ENCODE results near the gene RAD51B.

RAD51B gene

DNA sequence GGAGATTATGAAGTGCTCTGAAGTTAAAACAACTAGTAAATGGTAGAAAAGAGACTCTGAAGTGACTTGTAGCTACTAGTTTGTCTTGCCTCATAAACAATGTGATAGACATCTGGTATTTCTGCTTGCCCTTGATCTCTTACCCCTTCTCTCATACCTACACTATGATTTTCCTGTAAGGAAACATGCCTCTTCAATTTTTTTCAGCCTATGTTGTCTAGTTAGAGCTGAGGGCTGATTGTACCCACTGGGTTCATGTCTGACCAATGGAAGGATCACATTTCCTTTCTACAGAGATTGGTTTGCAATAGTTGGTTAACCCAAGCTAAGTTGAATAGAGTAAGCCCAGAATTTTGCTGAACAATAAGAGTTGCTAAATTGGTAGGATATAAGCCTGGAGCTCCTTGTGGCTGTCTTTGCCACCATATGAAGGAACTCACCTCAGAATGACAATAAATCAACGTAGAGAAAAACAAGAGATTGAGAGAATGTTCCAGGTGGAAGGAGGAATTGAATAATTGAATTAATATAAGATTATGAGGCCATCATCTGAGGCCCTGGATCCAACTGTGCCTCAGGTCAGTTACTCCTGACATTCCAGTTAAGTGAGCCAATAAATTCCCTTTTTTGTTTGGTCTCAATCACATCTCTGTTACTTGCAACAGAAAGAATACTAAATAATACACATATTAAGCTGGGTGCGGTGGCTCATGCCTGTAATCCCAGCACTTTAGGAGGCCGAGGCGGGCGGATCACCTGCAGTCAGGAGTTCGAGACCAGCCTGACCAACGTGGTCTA, 626.9 kb downstream of the RAD51B start:
- H3K4me1 Mint-ChIP-seq (ENCODE audit: low read depth in 2 of 2), result no peaks in the 10 kb centered on the region
- no peaks in the 10 kb centered on the region for H3K36me3 Mint-ChIP-seq (ENCODE audit: insufficient read depth)
- no peaks in the 10 kb centered on the region for H3K27me3 Mint-ChIP-seq
- ATAC-seq (replicated peaks) (no peak), DNase-seq (no peak)
- H3K4me3 Mint-ChIP-seq, result no peak overlapping the region
- no peaks in the 10 kb centered on the region for H3K9me3 Mint-ChIP-seq
- no peak overlapping the region for H3K27ac Mint-ChIP-seq

DNA sequence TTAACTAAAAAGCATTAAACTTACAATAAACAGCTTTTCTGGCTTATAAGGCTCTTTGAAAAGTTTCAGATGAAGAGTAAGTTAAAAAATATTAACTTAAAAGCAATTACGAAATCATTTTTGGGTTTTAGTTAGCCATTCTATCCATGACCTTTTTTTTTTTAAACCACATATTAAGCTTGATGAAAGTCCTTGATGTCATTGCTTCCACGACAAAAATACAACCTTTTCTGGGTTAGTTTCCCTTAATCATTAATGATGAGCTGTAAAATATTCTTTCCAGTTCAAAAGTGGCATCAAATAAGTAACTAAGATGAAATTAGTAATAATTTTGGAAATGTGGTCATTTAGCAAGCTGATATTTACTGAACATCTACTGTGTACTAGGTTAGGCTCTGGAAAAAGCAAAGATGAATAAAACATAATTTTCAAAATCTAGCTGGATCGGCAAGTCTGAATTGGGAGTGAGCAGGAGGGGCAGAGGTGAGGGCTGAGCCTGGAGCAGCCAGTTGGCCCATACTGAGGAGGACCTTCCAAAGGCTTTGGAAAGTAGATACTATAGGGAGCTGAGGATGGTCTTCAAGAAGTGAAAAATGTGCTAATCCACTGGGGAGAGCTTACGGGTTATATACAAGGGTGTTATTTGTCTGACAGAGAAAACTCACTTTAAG, 628.1 kb downstream of the RAD51B start:
- DNase-seq, result no peak
- Mint-ChIP-seq H3K4me1 (ENCODE audit: low read depth in 2 of 2) (no peaks in the 10 kb centered on the region), H3K9me3 (no peaks in the 10 kb centered on the region), H3K36me3 (ENCODE audit: insufficient read depth) (no peaks in the 10 kb centered on the region), H3K27me3 (no peaks in the 10 kb centered on the region), H3K4me3 (no peak overlapping the region), H3K27ac (no peak overlapping the region)
- ATAC-seq (replicated peaks), result no peak

DNA sequence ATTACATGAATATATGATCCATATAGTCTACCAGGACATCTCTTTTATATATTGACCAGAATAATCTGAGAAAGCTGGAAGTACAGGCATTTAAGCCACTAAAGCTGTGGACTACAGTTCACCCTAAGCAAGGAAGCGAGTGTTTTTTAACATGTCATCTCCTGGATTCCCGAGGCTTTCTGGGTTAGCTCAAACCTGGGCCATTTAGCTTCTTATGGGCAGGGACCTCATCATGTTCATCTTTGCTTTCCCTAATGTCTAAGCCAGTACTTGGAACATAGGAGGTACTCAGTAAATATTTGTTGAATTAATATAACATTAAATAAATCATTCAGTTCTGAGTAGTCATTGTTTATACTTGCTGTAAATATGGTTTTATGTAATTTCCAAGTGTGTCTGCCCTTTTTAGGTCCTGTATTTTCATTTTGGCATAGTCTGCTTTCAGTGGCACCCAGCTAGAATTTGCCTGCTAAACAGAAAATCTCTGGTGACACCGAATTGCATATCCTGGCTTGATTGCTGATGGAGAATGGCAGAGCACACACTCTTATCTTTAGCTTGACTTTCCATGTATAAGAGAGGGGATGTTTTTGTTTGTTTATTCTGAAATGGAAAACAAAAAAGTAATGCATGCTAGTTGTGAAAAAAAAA, 628.8 kb downstream of the RAD51B start:
- Mint-ChIP-seq H3K27ac (no peak overlapping the region), H3K36me3 (ENCODE audit: insufficient read depth) (no peaks in the 10 kb centered on the region), H3K4me1 (ENCODE audit: low read depth in 2 of 2) (no peaks in the 10 kb centered on the region), H3K4me3 (no peak overlapping the region), H3K27me3 (no peaks in the 10 kb centered on the region), H3K9me3 (no peaks in the 10 kb centered on the region)
- DNase-seq (no peak), ATAC-seq (replicated peaks) (no peak)

DNA sequence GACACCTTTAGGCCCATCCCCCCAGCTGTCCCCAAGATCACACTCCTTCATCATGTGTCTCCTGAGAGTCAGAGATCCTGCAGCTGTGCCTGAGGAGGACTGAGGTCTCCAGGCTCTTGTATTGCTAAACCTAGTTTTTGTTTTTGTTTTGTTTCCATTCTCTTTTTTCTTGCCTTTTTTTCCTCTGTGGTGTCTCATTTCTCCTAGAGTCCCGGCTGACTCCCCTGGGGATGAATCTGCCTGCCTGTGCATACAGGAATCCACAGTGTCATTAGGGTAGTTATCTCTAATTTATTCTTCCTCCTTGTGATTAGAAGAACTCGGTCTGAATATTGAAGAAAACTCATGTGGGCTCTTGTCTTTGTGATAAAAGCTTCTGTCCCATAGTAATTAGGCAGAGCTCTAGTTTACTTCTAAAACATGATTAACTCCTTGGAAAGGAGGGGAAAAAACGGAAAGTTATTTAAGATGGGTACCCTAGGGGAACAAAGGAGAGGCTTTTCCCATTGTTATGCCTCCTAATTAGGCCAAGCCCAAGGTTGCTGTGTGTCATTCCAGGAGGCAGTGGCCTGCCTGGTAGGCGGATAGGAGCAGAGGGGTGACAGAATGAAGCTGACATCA, 630.1 kb downstream of the RAD51B start:
- DNase-seq, result no peak
- Mint-ChIP-seq H3K27ac (no peak overlapping the region), H3K4me1 (ENCODE audit: low read depth in 2 of 2) (no peaks in the 10 kb centered on the region), H3K27me3 (no peaks in the 10 kb centered on the region), H3K9me3 (no peaks in the 10 kb centered on the region), H3K36me3 (ENCODE audit: insufficient read depth) (no peaks in the 10 kb centered on the region), H3K4me3 (no peak overlapping the region)
- no peak for ATAC-seq (replicated peaks)

DNA sequence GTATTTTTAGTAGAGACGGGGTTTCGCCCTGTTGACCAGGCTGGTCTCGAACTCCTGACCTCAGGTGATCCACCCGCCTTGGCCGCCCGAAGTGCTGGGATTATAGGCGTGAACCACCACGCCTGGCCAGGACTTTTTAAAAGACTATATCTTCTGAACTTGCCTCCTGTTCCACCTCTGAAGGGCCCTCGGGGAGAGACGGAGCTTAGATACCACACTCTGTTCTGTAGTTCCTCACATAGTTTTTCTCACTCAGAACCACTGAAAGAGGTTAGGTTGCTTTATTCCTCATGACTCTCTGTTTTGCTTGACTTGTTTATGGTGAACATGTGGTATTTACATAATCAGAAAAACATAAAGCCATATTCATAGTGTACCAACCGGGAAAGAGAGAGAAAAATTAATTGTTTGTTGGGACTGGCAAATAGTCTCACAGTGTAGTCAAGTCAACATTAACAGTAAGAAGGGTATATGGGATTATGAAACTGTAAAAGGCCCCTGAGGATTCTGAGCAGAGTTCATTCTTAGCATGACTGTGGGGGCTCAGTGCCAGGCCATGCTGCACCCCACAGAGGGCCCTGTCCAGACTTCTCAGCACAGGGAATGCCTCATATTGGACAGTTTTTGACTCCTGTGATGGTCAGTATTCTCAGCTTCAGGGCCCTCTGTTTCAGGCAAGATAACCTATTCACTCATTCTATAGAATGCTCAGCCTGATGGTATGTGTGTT, 631.0 kb downstream of the RAD51B start:
- no peaks in the 10 kb centered on the region for H3K27me3 Mint-ChIP-seq
- H3K27ac Mint-ChIP-seq, result peak overlapping the region in 1 of 2 donors; percentile 66
- no peaks in the 10 kb centered on the region for H3K36me3 Mint-ChIP-seq (ENCODE audit: insufficient read depth)
- H3K4me1 Mint-ChIP-seq (ENCODE audit: low read depth in 2 of 2), result no peaks in the 10 kb centered on the region
- ATAC-seq (replicated peaks), result no peak
- H3K4me3 Mint-ChIP-seq, result no peak overlapping the region
- no peak for DNase-seq
- H3K9me3 Mint-ChIP-seq, result no peaks in the 10 kb centered on the region

DNA sequence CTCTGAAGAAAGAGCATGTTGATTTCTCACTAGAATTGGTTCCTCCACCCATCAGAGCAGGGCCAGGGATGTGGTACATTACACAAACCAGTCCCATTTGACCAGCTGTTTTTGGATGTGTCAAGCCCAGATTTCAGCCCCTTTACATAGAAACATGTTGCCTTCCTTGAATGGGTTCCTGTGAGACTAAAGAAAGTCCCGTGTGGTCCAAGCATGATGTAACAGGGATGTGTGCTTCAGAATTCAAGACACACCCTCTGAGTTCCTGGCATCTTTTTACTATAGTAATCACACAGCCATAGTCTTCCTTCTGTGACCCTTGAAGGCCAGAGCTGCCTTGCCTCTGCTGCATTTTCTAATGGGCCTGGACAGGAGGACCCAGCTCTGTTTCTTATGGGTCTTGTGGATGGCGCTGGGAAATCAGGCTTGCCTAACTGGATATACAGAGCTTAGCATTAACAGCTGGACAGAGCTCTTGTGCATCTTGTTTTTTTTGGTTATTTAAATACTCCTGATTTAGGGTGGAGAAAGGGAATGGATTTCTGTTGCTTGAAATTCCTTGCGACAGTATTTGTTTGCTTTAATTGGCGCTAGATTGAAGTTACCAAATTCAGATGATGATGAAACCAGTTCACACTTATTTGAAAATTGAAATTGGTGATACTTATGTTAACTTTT, 632.3 kb downstream of the RAD51B start:
- no peaks in the 10 kb centered on the region for H3K27me3 Mint-ChIP-seq
- DNase-seq, result no peak
- no peaks in the 10 kb centered on the region for H3K9me3 Mint-ChIP-seq
- H3K4me1 Mint-ChIP-seq (ENCODE audit: low read depth in 2 of 2), result no peaks in the 10 kb centered on the region
- H3K27ac Mint-ChIP-seq, result no peak overlapping the region
- no peak overlapping the region for H3K4me3 Mint-ChIP-seq
- no peak for ATAC-seq (replicated peaks)
- H3K36me3 Mint-ChIP-seq (ENCODE audit: insufficient read depth), result no peaks in the 10 kb centered on the region

DNA sequence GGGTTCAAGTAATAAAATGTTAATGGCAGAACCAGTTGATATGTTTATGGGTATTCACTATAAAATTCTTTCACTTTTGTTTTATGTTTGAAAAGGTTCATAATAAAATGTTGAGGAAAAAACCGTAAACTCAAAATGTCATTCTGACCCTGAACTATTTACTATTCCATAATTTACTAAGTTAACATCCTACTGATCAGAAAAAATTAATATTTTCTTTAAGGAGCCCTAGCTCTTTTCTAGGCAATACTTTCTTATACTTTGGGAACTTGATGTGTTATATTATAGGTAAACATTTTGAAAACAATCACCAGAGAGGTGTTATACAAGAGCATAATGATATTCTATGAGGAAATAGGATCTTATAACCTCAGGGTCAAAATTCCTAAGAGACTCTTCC, 638.7 kb downstream of the RAD51B start:
- no peak overlapping the region for H3K27ac Mint-ChIP-seq
- H3K9me3 Mint-ChIP-seq, result no peaks in the 10 kb centered on the region
- no peaks in the 10 kb centered on the region for H3K4me1 Mint-ChIP-seq (ENCODE audit: low read depth in 2 of 2)
- no peaks in the 10 kb centered on the region for H3K36me3 Mint-ChIP-seq (ENCODE audit: insufficient read depth)
- DNase-seq (no peak), ATAC-seq (replicated peaks) (no peak)
- H3K27me3 Mint-ChIP-seq, result no peaks in the 10 kb centered on the region
- H3K4me3 Mint-ChIP-seq, result no peak overlapping the region

DNA sequence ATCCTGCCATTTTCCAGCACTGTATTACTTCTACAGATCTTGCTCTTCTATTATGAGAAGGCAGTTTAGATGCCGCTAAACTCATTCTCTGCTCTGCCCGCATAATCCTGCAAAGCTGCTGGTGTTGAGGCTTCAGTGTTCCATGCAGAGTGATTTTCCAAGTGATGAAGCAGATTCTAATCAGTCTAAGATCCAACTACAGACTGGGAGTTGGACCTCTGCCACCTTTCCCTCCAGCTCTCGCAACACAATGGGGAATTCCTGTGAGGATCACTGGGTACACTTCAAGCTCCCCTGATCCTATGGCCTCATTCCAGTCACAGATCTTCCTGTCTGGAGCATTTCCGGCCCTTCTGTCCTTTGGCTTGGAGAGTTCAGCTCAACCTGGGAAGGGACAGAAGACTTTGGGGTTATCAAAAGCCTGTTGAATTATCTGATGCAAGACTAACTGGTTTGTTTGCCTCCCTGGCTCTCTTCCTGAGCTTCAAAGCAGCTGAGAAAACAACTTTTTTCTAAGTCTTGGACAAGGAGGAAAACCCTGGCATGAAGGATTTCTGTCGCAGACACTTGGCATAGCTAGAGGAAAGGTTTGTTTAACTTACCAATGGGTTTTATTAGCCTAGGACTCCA, 639.4 kb downstream of the RAD51B start:
- no peak for DNase-seq
- Mint-ChIP-seq H3K4me1 (ENCODE audit: low read depth in 2 of 2) (no peaks in the 10 kb centered on the region), H3K9me3 (no peaks in the 10 kb centered on the region), H3K4me3 (no peak overlapping the region), H3K27me3 (no peaks in the 10 kb centered on the region), H3K36me3 (ENCODE audit: insufficient read depth) (no peaks in the 10 kb centered on the region), H3K27ac (no peak overlapping the region)
- ATAC-seq (replicated peaks), result no peak

DNA sequence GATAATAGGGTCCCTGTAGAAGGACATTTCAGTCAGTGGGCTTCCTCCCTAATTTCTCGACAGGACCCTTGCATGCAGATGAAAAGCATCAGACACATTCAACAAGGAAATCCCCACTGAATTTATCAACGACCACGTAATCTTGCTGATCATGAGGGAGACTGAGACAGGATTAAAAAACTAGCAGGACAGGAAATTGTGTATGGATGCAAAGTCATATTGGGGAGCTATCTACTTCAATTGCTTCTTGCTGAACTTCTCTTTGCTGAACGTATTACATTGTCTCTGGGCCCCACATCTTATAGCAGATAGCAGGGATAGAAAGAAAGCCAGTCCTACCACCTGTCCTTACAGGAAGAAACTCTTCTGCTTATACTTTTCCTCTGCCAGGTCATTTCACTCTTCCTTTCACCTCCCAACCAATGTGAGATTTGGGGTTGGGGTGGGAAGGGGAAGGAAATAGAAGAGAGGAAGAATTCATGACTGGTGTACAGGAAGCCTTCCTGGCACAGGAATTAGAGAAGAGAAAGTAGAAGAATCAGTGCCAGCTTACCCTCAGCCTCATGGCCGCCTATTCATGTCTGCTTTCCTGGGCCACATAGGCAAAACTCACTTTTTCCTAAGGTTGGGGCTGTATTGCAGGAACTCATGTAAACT, 640.0 kb downstream of the RAD51B start:
- Mint-ChIP-seq H3K9me3 (no peaks in the 10 kb centered on the region), H3K27ac (no peak overlapping the region), H3K4me1 (ENCODE audit: low read depth in 2 of 2) (no peaks in the 10 kb centered on the region), H3K27me3 (no peaks in the 10 kb centered on the region), H3K36me3 (ENCODE audit: insufficient read depth) (no peaks in the 10 kb centered on the region), H3K4me3 (no peak overlapping the region)
- DNase-seq (no peak), ATAC-seq (replicated peaks) (no peak)

DNA sequence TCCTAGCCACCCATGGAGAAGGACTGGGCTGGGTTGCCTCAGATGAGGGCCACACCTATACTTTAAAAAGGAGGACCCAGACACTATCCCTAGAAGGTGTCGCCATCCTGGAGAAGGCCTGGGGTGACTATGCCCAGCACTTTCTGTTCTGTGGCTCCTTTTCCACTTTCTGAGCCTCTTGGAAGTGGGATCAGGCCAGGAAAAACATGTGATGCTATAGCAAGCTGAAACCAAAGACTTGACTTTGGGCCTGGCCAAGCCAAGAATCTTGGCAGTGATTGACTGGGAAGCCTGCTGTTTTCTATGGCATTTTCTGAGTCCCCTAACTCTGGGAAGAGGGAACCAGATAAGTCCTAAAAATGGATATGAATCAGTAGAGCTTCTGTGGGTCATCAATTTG, 641.0 kb downstream of the RAD51B start:
- Mint-ChIP-seq H3K27ac (no peak overlapping the region), H3K36me3 (ENCODE audit: insufficient read depth) (no peaks in the 10 kb centered on the region), H3K27me3 (no peaks in the 10 kb centered on the region), H3K9me3 (no peaks in the 10 kb centered on the region), H3K4me3 (no peak overlapping the region), H3K4me1 (ENCODE audit: low read depth in 2 of 2) (peaks cover 0 to 3% of the 10 kb centered on the region in 2 donors)
- no peak for DNase-seq
- ATAC-seq (replicated peaks), result no peak

DNA sequence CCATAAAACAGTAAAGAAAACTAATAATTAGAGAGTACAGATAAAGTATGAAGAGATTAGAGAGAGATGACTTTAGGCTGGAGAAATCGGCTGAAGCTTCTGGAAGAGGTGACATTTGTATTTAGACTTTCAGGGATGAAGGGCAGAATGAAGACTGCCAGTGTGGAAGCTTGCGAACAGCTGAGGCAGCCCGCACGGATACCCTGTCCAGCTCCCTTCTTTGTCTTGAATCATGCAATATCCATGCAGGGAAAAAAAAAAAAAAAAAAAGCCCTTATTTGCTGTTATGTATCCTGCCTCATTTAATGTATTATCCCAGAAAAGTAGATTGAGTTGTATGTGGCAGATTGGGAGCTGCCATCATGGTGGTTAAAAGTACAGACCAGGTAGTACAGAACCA, 641.5 kb downstream of the RAD51B start:
- Mint-ChIP-seq H3K4me1 (ENCODE audit: low read depth in 2 of 2) (peaks cover 0 to 3% of the 10 kb centered on the region in 2 donors), H3K9me3 (no peaks in the 10 kb centered on the region), H3K27me3 (no peaks in the 10 kb centered on the region), H3K4me3 (no peak overlapping the region), H3K27ac (no peak overlapping the region), H3K36me3 (ENCODE audit: insufficient read depth) (no peaks in the 10 kb centered on the region)
- ATAC-seq (replicated peaks) (no peak), DNase-seq (no peak)

DNA sequence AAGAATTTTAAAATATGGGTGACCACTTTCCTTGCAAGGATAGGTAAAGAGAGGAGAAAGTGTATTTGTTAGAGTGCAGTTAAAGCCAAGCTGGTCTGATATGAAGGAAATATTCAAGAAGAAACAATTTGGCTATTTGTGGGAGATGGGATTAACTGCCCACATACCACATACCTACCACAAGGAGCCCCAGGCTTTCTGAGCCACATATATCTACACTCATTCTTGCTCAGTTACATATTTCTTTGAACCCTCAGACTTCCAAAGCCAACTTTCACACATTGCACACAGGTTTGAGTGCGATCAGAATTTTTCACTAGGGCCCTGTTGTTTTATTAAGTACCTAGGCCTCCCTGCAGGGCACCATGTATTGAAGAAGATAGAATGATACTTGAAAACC, 643.1 kb downstream of the RAD51B start:
- H3K27ac Mint-ChIP-seq, result no peak overlapping the region
- H3K4me3 Mint-ChIP-seq, result no peak overlapping the region
- H3K27me3 Mint-ChIP-seq, result no peaks in the 10 kb centered on the region
- peaks cover 0 to 3% of the 10 kb centered on the region in 2 donors for H3K4me1 Mint-ChIP-seq (ENCODE audit: low read depth in 2 of 2)
- DNase-seq, result no peak
- no peaks in the 10 kb centered on the region for H3K9me3 Mint-ChIP-seq
- no peaks in the 10 kb centered on the region for H3K36me3 Mint-ChIP-seq (ENCODE audit: insufficient read depth)
- no peak for ATAC-seq (replicated peaks)

Measured in effector memory CD8-positive, alpha-beta T cell (primary cell).